Femur (tissue), 1 donor: ENCODE measurements around the gene ADCY2.

Source experiments
- DNase-seq: peaks from one replicate; pipeline ENCODE4 v3.0.0-alpha.2; 2017

The ADCY2 gene

GRCh38 chr5:7671381-7671993 lies 275.5 kb downstream of the ADCY2 start:
- no peak for DNase-seq

- DNase-seq: no peak
These were observed 277.7 kb downstream of the ADCY2 start for GRCh38 chr5:7673658-7674057.

- DNase-seq: no peak
These were observed 280.5 kb downstream of the ADCY2 start for GRCh38 chr5:7676455-7676854.

GRCh38 chr5:7678030-7678429 lies 282.1 kb downstream of the ADCY2 start:
- no peak for DNase-seq

- DNase-seq: no peak
These were observed 283.7 kb downstream of the ADCY2 start for GRCh38 chr5:7679663-7680062.

- DNase-seq: no peak
These were observed 284.3 kb downstream of the ADCY2 start for GRCh38 chr5:7680260-7680659.

GRCh38 chr5:7682379-7682778 lies 286.4 kb downstream of the ADCY2 start:
- no peak for DNase-seq

GRCh38 chr5:7683753-7684152 lies 287.8 kb downstream of the ADCY2 start:
- DNase-seq: no peak

GRCh38 chr5:7684826-7685225 lies 288.9 kb downstream of the ADCY2 start:
- no peak for DNase-seq

GRCh38 chr5:7686794-7687193 lies 290.9 kb downstream of the ADCY2 start:
- DNase-seq: no peak

- DNase-seq: no peak
These were observed 294.6 kb downstream of the ADCY2 start for GRCh38 chr5:7690557-7690956.

- no peak for DNase-seq
These were observed 309.3 kb downstream of the ADCY2 start for GRCh38 chr5:7705261-7705660.

GRCh38 chr5:7705736-7706135 lies 309.8 kb downstream of the ADCY2 start:
- no peak for DNase-seq

GRCh38 chr5:7706256-7706655 lies 310.3 kb downstream of the ADCY2 start:
- no peak for DNase-seq

- no peak for DNase-seq
These were observed 318.2 kb downstream of the ADCY2 start for GRCh38 chr5:7714119-7714518.

- DNase-seq: no peak
These were observed 318.8 kb downstream of the ADCY2 start for GRCh38 chr5:7714697-7715096.

GRCh38 chr5:7717691-7718090 lies 321.8 kb downstream of the ADCY2 start:
- no peak for DNase-seq

GRCh38 chr5:7728076-7728475 lies 332.1 kb downstream of the ADCY2 start:
- no peak for DNase-seq

- DNase-seq: no peak
These were observed 345.6 kb downstream of the ADCY2 start for GRCh38 chr5:7741415-7742065.

GRCh38 chr5:7742241-7742656 lies 346.3 kb downstream of the ADCY2 start:
- no peak for DNase-seq

GRCh38 chr5:7745882-7746610 lies 350.1 kb downstream of the ADCY2 start:
- DNase-seq: peak; percentile 71

GRCh38 chr5:7747728-7748127 lies 351.8 kb downstream of the ADCY2 start:
- no peak for DNase-seq

- DNase-seq: no peak
These were observed 353.7 kb downstream of the ADCY2 start for GRCh38 chr5:7749626-7750025.

- DNase-seq: no peak
These were observed 355.9 kb downstream of the ADCY2 start for GRCh38 chr5:7751874-7752273.
